Lung (tissue), 12 donors: ENCODE results near the gene PARD3B. TPM values are rescaled to one million over a fixed set of nuclear protein-coding genes. Genes with fewer than 3 reads are reported as not detected.

Source experiments
- ATAC-seq: fragments of 200-7000 bp; cut with Tn5 transposase; one replicate; pipeline ENCODE4 v1.9.1; 2020; ENCODE audit warnings: moderate number of reproducible peaks; ENCODE audit not compliant: insufficient read depth, low FRiP score
- DNase-seq, 3 donors: peaks; one replicate each; pipeline ENCODE4 v3.0.0-alpha.2; 2013 to 2017
- H3K27ac ChIP-seq, 2 donors: one replicate each; pipeline ENCODE4 v1.5.1; 2013; ENCODE audit warnings: mild to moderate bottlenecking in 2 of 2, moderate library complexity in 2 of 2, control low read depth in 1 of 2, inconsistent platforms in 1 of 2, low read depth in 1 of 2, low read length in 1 of 2
- H3K27me3 ChIP-seq, 3 donors: one replicate each; pipeline ENCODE4 v1.5.1; 2013; ENCODE audit warnings: low read length in 2 of 3; ENCODE audit not compliant: control insufficient read depth in 3 of 3, insufficient read depth in 3 of 3
- H3K36me3 ChIP-seq, 4 donors: one replicate each; pipeline ENCODE4 v1.5.1; 2013; ENCODE audit warnings: low read length in 4 of 4, mild to moderate bottlenecking in 1 of 4, moderate library complexity in 1 of 4; ENCODE audit not compliant: control insufficient read depth in 4 of 4, insufficient read depth in 4 of 4
- H3K4me1 ChIP-seq, 5 donors: one replicate each; pipeline ENCODE4 v1.5.1; 2013; ENCODE audit warnings: low read length in 5 of 5, mild to moderate bottlenecking in 2 of 5, moderate library complexity in 1 of 5; ENCODE audit not compliant: control insufficient read depth in 5 of 5, insufficient read depth in 5 of 5
- H3K4me3 ChIP-seq: one replicate; pipeline ENCODE4 v1.5.1; 2013; ENCODE audit warnings: mild to moderate bottlenecking, control low read depth, moderate library complexity
- H3K9ac ChIP-seq, 2 donors: one replicate each; pipeline ENCODE4 v1.5.1; 2013; ENCODE audit warnings: low read length in 2 of 2, control low read depth in 1 of 2; ENCODE audit not compliant: insufficient read depth in 1 of 2
- H3K9me3 ChIP-seq, 4 donors: one replicate each; pipeline ENCODE4 v1.5.1; 2013; ENCODE audit warnings: low read length in 3 of 4, mild to moderate bottlenecking in 1 of 4, moderate library complexity in 1 of 4; ENCODE audit not compliant: control insufficient read depth in 4 of 4, insufficient read depth in 3 of 4
- WGBS, 2 donors: extraction: QIAGEN DNeasy Blood & Tissue Kit; methylation state at CpG; one replicate each; pipeline ENCODE4 v1.1.7; 2013; 5-methylcytosine and 5-hydroxymethylcytosine counted together
- polyA plus RNA-seq, 2 donors: library from polyadenylated mRNA; stranded (reverse); fragments of 200-250 nt; gene quantifications; one replicate each; pipeline ENCODE4 v1.2.1, GENCODE V29; 2013
- total RNA-seq, 2 donors: library from RNA; depleted of rRNA in 1 of 2; stranded (reverse); fragments of >200 nt in 1 of 2; gene quantifications; one replicate each; pipeline ENCODE4 v1.2.1, GENCODE V29; 2014 to 2021
- TF ChIP-seq, protein P1 (sequence below): IDR thresholded peaks from 2 replicates; pipeline ENCODE4 v1.5.1; 2012; ENCODE audit warnings: mild to moderate bottlenecking; ENCODE audit errors: control extremely low read depth, extremely low read depth
- donor health status: control.
- donor health status: control.
- donor health status: Bipolar disorder and iron deficiency.
- donor health status: healthy.
- donor health status: DM: yes; HTN: yes; CAD: no.

PARD3B gene
- total and polyA plus RNA-seq, 4 donors = 2.4 to 38.7 (median 17.1) TPM

DNA sequence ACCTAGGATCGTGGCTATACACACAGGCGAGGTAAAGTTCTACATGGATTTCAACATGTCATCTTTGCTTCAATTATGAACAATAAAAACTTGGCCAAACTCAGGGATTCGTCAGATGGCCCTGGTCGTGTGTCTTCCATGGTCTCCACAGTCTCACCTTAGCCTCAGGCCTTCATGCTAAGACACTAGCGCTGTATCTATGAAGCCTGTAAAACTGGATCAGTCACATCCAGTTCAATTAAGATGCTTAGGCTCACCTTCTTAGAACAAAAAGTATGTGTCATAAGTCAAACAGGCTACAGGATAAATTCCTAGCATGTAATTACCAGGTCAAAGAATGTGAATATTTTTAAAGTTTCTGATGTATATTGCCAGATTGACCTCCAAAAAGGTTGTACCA is 1023.3 kb downstream of the PARD3B start:
- Histone ChIP-seq H3K36me3 (no peaks in the 10 kb centered on the region), H3K27me3 (no peaks in the 10 kb centered on the region), H3K9ac (no peak overlapping the region), H3K4me3 (no peak overlapping the region), H3K4me1 (no peaks in the 10 kb centered on the region), H3K9me3 (no peaks in the 10 kb centered on the region), H3K27ac (no peak overlapping the region)
- ATAC-seq (no peak), DNase-seq (no peak)
- 97% methylated on average over 5 of the region's 5 CpGs for WGBS, 2 donors
- TF ChIP-seq, protein P1, sequence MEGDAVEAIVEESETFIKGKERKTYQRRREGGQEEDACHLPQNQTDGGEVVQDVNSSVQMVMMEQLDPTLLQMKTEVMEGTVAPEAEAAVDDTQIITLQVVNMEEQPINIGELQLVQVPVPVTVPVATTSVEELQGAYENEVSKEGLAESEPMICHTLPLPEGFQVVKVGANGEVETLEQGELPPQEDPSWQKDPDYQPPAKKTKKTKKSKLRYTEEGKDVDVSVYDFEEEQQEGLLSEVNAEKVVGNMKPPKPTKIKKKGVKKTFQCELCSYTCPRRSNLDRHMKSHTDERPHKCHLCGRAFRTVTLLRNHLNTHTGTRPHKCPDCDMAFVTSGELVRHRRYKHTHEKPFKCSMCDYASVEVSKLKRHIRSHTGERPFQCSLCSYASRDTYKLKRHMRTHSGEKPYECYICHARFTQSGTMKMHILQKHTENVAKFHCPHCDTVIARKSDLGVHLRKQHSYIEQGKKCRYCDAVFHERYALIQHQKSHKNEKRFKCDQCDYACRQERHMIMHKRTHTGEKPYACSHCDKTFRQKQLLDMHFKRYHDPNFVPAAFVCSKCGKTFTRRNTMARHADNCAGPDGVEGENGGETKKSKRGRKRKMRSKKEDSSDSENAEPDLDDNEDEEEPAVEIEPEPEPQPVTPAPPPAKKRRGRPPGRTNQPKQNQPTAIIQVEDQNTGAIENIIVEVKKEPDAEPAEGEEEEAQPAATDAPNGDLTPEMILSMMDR = no peak

DNA sequence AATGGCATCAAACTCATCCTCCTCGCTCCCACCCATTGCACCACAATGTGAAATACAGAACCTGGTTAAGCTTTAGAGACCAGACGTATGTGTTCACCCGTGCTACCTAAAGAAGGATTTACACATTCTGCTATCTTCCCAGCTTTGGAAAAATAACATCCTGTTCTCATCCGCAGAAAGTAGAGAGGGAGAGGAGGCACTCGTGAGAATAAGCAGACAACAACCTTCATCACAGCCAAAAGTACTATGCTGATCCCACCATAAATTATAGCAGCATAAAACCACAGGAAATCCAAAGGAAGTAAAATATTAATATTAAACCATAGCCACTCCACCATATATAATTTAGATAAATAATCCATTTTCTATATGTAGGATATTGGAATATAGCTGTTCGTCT is 1025.4 kb downstream of the PARD3B start:
- 80 to 89% methylated on average over 6 of the region's 6 CpGs for WGBS, 2 donors
- Histone ChIP-seq H3K4me1 (no peaks in the 10 kb centered on the region), H3K4me3 (no peak overlapping the region), H3K9ac (no peak overlapping the region), H3K27ac (no peak overlapping the region), H3K36me3 (no peaks in the 10 kb centered on the region), H3K27me3 (no peaks in the 10 kb centered on the region), H3K9me3 (peaks cover 0 to 4% (median under 1%) of the 10 kb centered on the region in 4 donors)
- no peak for ATAC-seq
- TF ChIP-seq, protein P1 = no peak
- no peak for DNase-seq

DNA sequence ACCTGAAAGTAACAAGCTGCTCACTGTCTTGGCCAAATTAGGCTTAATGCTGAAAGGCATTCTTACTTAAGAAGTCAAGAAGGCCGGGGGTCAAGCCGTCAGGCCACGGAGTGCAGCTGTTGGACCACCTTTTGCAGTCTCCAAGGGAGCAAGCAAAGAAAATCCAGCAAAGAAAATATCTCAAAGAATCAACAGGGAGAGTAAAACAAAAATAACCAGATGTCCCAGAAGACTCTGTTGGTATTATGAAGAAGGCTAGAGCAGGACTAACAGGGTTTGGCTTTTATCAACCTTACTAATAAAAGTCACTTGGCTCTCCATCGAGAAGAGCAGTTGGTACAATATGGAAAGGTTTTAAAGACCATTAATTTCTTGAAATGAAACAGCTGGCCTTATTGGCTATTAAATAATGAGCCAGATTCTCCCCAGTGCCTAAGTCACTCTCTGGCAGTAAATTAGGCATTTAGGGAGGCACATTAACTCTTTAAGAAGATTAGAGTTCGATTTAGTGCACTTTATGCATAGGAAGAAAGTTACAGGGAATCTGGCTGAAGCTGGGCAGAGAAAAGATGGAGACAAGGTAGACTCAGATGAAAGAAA is 1026.2 kb downstream of the PARD3B start:
- H3K9me3 ChIP-seq = peaks cover 0 to 7% (median 2%) of the 10 kb centered on the region in 4 donors
- no peaks in the 10 kb centered on the region for H3K4me1 ChIP-seq
- no peaks in the 10 kb centered on the region for H3K27me3 ChIP-seq
- TF ChIP-seq, protein P1 = no peak
- H3K4me3 ChIP-seq = no peak overlapping the region
- no peak for ATAC-seq
- no peak for DNase-seq
- no peak overlapping the region for H3K9ac ChIP-seq
- WGBS, 2 donors = 86 to 93% methylated on average over 5 of the region's 5 CpGs
- H3K27ac ChIP-seq = no peak overlapping the region
- no peaks in the 10 kb centered on the region for H3K36me3 ChIP-seq

DNA sequence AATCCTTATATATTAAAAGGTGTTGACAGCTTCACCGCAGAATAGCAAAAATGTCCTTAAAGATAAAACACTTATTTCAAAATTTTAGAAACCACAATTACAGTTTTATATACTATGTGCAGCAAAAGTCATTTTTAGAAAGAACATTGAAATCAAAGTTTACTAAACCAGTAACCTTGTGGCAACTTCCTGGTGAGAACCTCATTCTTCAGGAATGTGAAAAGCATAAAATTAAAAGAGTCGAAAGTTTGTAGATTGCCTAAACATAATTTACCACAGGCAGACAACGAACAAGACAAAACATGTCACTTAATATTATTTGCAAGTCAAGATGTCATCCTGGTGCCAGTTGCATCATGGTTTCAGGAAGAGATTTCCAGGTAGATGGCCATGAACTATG is 1028.7 kb downstream of the PARD3B start:
- DNase-seq = no peak
- no peak overlapping the region for H3K9ac ChIP-seq
- H3K36me3 ChIP-seq = no peaks in the 10 kb centered on the region
- peaks cover 0 to 7% (median 2%) of the 10 kb centered on the region in 4 donors for H3K9me3 ChIP-seq
- ATAC-seq = no peak
- WGBS, 2 donors = 93 to 94% methylated on average over 3 of the region's 3 CpGs
- TF ChIP-seq, protein P1 = no peak
- no peaks in the 10 kb centered on the region for H3K4me1 ChIP-seq
- H3K27me3 ChIP-seq = no peaks in the 10 kb centered on the region
- no peak overlapping the region for H3K27ac ChIP-seq
- H3K4me3 ChIP-seq = no peak overlapping the region
